GM21367 (cell line): Measurements from ENCODE around the gene MEGF6.

ENCODE experiments used
- ATAC-seq: cut with Tn5 transposase; IDR thresholded peaks from one replicate; pipeline ENCODE4 v1.9.1; 2021; ENCODE audit not compliant: unreplicated experiment

MEGF6 gene

GRCh38 chr1:3609016-3609768, 2.1 kb downstream of the MEGF6 start:
- ATAC-seq, result no peak

- no peak for ATAC-seq
Measured at GRCh38 chr1:3608154-3608553, 3.2 kb downstream of the MEGF6 start.

- no peak for ATAC-seq
Measured at GRCh38 chr1:3607703-3608065, 3.6 kb downstream of the MEGF6 start.

- no peak for ATAC-seq
Measured at GRCh38 chr1:3606779-3607702, 4.3 kb downstream of the MEGF6 start.

GRCh38 chr1:3604997-3605823, 6.1 kb downstream of the MEGF6 start:
- no peak for ATAC-seq

GRCh38 chr1:3604468-3604974, 6.8 kb downstream of the MEGF6 start:
- no peak for ATAC-seq

- ATAC-seq, result no peak
Measured at GRCh38 chr1:3603571-3604467, 7.5 kb downstream of the MEGF6 start.

- no peak for ATAC-seq
Measured at GRCh38 chr1:3603156-3603555, 8.2 kb downstream of the MEGF6 start.

- no peak for ATAC-seq
Measured at GRCh38 chr1:3602375-3602774, 8.9 kb downstream of the MEGF6 start.

- ATAC-seq, result no peak
Measured at GRCh38 chr1:3601743-3602142, 9.6 kb downstream of the MEGF6 start.

GRCh38 chr1:3600354-3600753, 11.0 kb downstream of the MEGF6 start:
- no peak for ATAC-seq

GRCh38 chr1:3599816-3600215, 11.5 kb downstream of the MEGF6 start:
- ATAC-seq, result no peak

GRCh38 chr1:3599286-3599811, 12.0 kb downstream of the MEGF6 start:
- ATAC-seq, result no peak

- ATAC-seq, result no peak
Measured at GRCh38 chr1:3598522-3599285, 12.6 kb downstream of the MEGF6 start.

GRCh38 chr1:3598051-3598491, 13.2 kb downstream of the MEGF6 start:
- no peak for ATAC-seq

GRCh38 chr1:3597599-3597964, 13.7 kb downstream of the MEGF6 start:
- ATAC-seq, result no peak

- no peak for ATAC-seq
Measured at GRCh38 chr1:3596663-3597598, 14.4 kb downstream of the MEGF6 start.

- ATAC-seq, result no peak
Measured at GRCh38 chr1:3595949-3596348, 15.4 kb downstream of the MEGF6 start.
